IPS DF 4.7 (cell line): ENCODE measurements around the gene BTN2A1.
"Not testable (repeated sequence)": the region's sequence is repeated elsewhere in the genome, so short reads cannot be mapped to it uniquely, and the experiment has no call there.

ENCODE experiments used
- DNase-seq: peaks from one replicate; pipeline ENCODE4 v3.0.0-alpha.2; 2013; ENCODE audit warnings: low spot score; ENCODE audit errors: extremely low read depth

The BTN2A1 gene

DNA sequence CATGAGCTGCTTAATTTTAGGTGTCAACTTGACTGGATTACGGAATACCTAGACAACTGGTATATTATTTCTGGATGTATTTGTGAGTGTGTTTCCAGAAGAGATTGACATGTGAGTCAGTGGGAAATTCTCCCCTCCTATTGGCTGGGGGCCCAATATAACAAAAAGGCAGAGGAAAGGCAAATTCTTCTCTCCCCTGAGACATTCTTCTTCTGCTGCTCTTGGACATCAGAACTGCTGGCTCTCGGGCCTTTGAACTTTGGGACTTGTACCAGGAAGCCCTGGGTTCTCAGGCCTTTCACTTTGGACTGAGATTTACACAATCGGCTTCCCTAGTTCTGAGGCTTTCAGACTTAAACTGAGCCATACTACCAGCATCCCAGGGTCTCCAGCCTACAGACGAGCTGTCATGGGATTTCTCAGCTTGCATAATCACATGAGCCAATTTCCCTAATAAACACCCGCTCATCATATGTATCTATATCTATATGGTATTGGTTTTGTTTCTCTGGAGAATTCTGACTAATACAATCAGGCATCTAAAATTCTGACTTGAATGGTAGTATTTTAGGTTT lies 25.0 kb upstream of the BTN2A1 start:
- DNase-seq = no peak

DNA sequence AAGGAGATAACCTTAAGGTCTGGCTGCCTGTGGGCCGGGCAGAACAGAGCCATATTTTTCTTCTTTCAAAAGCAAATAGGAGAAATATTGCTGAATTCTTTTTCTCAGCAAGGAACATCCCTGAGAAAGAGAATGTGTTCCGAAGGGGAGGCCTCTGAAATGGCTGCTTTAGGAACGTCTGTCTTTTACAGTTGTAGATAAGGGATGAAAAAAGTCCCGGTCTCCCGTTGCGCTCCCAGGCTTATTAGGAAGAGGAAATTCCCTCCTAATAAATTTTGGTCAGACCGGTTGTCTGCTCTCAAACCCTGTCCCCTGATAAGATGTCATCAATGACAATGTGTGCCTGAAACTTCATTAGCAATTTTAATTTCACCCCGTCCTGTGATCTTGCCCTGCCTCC lies 24.1 kb upstream of the BTN2A1 start:
- DNase-seq = not testable (repeated sequence)

DNA sequence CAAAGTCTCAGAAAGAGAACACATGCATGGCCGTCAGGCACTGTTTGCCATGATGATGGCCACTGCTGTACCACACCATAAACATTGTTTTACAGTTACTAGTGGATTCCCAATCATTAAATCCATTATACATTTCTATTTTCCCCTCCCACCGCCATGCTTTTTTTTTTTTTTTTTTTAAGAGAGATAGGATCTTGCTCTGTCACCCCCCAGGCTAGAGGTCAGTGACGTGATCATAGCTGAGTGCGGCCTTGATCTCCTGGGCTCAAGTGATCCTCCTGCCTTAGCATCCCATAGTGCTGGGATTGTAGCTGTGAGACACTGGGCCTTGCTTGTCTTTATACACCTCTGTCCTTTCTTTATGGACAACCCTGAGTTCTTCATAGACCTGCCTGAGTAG lies 21.7 kb upstream of the BTN2A1 start:
- DNase-seq = no peak

DNA sequence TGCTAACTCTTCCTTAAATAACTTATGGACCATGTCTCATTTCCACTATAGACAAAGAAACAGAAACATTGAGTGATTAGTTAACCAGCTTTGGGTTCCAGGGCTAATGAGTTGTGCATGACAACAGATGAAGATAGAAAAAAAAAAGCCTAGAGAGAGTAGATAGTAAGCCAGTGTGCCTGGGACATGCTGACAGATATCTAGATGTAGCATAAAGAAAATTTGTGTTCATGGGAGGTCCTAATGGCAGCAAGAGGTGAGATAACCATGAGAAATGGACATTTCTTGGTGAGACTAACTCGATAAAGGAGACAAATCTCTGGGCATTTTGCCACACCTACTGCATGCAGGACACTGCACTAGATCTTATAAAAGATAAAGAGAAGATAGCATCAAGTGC lies 20.2 kb upstream of the BTN2A1 start:
- DNase-seq = no peak

DNA sequence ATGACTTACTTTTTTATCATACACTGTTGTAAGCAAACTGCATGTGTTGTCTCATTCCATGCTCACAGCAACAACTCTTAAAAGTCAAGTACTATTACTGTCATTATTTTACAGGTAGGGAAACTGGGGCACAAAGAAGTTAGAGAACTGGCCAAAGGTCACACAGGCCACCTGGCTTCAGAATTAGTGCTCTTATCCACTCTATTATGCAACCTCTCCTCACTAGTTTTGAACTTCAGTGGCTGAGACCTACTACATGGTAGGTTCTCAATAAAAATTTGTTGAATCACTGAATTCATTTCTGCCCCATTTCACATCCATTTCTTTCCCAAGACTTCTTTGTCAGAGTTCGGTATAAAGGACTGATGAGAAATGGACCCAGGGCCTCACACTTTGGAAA lies 19.8 kb upstream of the BTN2A1 start:
- DNase-seq = no peak

DNA sequence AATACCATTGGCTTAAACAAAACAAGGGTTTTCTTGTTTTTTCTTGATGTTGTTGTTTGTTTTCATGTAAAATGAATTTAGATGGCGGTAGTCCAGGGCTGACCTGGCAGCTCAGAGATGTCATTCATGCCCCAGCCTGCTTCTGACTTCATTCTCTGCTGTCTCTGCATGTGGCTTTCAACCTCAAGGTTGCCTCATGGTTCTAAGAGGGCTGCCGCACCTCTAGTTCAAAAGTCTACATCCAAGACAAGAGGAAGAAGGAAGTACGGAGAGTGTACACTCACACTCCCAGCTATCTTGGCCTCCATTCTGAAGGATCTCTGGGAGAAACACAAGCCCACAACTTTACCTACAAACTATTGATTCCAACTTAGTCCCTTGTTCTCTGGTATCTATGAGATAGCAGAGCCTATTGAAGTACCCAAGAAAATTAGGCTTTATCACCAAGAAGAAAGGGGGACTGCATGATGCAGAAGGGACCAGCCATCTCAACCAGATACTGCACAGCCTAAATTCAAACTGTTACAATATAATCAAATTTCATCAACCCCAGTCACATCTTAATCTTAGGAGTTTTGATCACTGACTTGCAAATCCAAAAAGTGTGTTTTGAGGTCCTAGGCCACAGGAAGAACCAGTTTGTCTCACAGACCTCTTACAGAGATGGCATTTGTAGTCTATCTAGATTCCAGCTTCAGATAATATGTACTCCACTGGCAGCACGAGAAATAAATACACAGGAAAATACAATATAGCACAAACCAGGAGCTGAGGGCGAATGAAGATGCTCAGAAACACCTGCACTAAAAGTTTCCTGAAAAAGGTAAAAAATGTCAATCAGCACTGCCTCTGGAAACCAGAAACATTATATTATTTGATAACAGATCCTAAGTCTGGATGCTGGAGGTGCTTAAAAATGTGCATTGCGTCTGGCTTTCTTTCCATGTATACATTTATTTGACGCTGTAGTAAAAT lies 18.3 kb upstream of the BTN2A1 start:
- no peak for DNase-seq

DNA sequence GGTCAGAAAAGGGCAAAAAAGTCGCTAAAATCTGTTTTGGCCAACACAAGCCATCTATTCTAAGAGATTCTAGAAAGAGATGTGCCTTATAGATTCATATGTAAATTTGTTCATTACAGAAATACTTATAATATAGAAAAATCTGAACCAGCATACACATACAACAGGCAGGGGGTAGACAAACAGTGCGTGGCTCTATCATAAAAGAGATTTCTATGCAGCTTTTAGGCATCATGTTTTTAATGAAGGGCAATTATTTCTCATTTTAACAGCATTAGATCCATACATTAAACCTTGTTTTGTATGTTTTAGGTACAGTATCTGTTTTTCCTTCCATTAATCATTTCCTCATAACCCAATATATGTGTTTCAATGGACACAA lies 16.8 kb upstream of the BTN2A1 start:
- DNase-seq = no peak

DNA sequence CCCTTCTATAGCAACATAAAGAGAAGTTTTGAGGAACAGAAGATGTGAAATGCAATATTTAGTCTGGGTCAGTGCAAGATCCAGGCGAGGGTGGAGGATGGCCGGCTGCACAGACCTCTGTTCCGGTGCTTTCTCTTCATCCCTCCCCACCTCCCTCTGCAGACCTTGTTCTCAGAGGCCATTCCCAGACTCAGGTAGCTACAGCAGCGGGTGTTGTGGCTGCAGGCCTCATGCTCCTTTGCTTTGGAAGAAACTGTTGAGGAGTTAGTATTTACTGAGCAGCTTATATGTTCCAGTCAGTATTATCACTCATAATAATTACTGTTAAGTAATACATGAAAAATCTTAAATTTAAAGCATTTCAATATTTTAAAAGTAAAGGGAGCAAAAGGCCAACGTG lies 15.8 kb upstream of the BTN2A1 start:
- DNase-seq = no peak

DNA sequence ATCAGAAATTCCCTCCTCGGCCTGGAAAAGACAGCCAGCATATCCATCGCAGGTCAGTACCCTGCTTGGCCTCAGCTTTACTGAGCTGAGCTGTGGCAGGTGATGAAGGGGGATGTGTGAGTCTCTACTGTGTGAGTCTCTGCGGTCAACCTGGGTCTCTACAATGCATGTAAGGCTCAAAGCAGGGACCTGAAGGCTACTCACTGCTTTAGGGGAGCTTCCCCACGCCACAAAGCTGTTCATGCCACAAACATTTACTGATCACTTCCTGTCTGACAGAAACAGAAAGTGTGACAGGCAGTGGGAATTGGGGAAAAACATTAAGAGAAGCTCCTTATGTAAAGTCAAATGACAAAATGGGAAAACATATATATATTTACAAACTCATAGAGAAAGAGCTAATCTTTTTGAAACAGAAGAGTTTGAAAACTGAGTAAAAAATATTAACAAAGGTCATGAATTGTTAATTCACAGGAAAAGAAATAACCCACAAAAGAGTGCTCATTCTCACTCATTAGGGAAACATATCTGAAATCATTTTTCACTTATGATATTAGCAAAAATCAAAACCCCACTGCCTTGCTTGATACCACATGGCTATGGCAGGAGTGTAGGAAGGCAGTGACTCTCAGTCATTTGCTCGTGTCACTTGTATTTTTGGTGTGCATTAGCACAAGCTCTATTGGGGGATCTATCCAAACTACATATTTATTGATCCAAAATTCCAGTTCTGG lies 11.7 kb upstream of the BTN2A1 start:
- DNase-seq = no peak

DNA sequence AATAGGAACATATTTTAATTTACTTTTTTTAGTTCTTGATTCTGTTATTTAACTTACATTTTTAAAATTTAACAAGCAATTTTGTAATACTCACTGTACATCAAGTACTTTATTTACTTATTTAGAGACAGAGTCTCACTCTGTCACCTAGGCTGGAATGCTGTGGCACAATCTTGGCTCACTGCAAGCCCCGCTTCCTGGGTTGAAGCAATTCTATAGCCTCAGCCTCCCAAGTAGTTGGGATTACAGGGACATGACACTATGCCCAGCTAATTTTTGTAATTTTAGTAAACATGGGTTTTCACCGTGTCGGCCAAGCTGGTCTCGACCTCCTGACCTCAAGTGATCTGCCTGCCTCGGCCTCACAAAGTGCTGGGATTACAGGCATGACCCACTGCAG lies 10.5 kb upstream of the BTN2A1 start:
- no peak for DNase-seq

DNA sequence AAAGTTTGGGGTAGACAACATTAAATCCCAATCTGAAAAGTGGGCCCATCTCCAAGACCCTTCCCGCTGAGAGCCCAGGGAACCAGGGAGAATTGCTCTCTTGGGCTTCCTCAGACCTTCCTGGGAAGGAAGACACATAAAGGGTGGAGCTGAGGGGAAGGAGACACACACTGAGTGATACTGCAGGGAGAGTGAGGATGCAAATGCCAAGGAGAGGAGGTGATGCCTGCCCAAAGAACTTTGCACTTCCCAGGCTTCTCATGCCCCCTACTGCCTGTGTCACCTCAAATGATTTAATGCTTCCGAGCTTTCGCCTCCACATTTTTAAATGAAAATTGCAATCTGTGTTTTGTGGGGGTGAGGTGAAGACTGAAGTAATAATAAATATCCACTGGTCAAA lies 7.5 kb upstream of the BTN2A1 start:
- no peak for DNase-seq

DNA sequence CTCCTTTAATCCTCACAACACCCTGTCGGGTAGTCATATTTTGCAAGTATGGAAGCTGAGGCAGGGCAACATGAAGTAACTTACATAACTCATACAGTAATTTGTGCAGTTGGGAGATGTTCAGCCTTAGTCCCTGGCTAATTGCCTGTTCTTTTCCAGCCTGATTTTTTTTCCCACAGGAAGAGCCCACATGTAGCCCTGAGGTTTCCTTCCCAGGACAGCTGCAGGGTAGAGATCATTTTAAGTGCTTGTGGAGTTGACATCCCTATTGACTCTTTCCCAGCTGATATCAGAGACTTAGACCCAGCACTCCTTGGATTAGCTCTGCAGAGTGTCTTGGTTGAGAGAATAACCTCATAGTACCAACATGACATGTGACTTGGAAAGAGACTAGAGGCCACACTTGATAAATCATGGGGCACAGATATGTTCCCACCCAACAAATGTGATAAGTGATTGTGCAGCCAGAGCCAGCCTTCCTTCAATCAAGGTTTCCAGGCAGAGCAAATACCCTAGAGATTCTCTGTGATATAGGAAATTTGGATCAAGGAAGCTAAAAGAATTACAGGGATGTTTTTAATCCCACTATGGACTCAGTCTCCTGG lies 5.0 kb upstream of the BTN2A1 start:
- DNase-seq = no peak

DNA sequence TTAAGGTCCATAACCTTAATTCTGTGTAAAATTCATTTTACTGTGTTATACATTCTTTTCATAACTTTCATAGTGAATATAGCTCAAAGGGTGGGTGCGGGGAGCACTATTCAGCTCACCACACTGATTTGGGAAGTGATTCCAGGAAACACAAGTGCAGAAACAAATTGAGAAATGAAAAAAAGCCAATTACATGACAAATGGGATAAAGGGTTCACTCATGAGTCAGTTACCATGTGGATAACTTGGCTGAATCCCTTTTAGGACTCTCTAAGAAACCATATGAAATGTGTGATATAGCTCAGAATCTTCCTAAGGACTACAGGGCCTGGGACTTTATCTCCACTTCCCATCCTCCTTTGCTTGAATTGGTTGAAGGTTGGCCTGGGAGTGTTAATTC lies 3.1 kb upstream of the BTN2A1 start:
- DNase-seq = no peak

DNA sequence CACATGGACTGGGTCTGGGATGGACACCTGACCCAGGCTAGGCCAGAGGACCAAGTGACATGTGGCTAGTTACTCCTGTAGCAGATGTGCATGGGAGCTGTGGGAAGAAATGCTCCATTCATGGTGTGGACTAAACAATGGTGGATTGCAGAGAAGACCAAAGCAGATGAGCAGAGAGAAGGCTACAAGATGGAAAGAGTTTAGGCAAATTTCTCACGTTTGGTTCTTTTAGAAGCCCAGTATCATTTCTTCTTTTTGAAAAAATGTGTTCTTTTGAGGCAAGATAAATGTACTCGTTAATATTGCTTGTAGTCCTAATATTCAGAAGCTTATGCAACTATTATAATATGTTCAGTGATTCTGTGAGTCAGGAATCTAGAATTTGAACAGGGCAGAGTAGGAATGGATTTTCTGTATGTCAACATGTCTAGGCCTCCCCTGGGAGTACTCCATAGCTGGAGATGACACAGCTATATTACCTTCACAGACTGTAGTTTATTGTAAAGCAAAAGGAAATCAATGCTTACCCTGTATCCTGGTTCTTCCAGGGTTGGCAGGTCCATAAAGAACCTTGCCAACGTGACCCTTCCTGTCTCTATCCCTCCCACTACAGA lies 2.3 kb upstream of the BTN2A1 start:
- DNase-seq = no peak

DNA sequence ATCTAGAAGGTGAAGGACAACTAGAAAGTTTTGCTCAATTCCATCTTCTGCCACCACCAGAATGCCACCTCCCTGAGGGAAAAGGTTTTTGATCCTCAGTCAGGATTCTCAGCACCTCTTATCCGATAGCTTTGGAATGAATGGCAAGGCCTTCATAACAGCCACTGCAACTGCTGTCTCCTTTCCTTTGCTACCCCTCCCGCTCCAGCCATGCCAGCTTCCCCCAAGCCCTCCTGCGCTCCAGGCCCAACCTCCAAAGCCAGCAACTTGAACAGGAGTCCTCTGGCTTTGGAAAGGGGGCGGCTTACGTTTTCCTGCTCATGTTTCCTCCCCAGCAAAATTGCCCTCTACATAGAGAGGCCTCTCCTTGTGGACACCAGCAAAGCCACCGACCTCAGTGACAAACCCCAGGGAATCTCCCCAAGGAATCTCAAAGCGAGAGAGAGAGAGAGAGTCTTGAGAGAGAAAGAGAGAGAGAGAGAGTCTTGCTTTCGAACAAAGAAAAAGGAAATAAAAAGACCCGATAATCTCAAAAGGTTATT lies 420 bp upstream of the BTN2A1 start:
- DNase-seq = no peak

DNA sequence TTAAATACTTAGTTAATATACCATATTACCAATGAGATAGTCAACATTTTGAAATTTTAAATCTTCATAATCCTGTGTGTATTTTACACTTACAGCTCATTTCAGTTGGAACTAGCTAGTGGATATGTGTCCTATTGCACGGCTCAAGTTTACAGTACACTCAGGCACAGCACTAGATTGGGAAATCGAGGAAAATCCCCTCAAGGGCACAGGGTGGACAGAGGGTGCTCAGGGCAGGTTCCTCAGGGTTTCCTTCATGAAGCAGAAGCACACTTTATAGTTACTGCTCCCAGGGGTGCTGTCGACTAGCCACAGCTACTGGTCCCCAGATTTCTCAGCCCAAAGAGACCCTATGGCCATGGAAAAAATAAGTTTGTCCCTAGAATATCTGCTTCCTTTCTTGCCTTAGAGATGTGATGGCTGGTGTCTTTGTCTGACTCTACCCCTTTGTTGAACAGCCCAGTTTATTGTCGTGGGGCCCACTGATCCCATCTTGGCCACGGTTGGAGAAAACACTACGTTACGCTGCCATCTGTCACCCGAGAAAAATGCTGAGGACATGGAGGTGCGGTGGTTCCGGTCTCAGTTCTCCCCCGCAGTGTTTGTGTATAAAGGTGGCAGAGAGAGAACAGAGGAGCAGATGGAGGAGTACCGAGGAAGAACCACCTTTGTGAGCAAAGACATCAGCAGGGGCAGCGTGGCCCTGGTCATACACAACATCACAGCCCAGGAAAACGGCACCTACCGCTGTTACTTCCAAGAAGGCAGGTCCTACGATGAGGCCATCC lies 1.5 kb downstream of the BTN2A1 start:
- DNase-seq = no peak

DNA sequence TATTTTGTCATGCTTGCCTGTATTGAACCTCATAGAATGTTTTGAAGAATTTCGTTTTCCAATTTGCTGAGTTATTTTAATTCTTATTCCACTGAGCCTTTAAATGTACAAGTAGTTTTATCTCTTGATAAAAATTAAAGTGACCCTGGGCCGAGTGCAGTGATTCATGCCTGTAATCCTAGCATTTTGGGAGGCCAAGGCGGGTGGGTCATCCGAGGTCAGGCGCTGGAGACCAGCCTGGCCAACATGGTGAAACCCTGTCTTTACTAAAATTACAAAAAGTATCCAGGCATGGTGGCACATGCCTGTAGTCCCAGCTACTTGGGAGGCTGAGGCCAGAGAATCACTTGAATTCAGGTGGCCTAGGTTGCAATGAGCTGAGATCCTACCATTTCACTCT lies 3.6 kb downstream of the BTN2A1 start:
- DNase-seq = not testable (repeated sequence)

DNA sequence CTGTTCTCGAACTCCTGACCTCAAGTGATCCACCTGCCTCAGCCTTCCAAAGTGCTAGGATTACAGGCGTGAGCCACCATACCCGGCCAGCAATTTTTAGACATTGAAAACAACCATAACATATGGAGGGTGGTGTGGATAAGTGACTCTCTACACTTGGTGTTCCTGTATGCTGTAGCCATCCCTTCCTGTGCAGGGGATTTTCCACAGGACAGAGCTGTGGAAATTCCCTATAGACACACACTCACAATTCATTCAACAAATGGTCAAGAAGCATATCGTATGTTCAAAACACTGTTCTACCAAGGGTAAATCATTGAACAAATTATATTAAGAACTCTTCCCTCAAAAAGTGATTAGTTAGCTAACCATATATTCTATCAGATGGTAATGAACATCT lies 6.3 kb downstream of the BTN2A1 start:
- no peak for DNase-seq

DNA sequence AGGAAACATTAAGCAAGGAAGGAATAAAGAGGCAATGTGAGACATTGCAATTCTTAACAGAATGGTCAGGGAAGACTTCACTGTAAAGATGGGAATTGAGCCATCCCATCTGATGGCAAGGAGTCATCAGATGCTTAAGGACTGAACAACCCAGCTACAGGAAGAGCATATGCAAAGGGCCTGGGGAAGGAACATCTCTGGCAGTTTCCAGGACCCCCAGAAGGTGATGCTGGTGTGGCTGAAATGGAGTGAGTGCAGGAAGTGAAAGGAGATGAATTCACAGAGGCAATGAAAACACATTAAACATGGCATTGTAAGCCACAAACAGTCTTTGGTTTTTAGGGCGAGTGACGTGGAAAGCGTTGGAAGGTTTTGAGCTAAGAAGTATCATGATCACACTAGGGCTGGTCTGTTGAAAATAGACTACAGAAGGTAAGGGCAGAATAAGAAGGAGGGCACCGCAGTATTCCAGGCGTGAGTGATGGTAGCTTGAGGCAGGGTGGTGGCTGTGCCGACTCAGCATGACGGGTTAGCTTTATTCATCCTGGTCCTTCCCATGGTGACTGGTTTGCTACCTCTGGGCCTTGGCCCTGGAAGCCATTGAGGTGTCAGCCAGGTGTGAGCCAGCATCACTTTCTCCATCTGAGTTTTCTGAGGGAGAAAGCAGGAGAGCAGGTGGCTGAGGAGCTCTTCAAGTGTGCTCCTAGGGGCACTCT lies 6.8 kb downstream of the BTN2A1 start:
- no peak for DNase-seq

DNA sequence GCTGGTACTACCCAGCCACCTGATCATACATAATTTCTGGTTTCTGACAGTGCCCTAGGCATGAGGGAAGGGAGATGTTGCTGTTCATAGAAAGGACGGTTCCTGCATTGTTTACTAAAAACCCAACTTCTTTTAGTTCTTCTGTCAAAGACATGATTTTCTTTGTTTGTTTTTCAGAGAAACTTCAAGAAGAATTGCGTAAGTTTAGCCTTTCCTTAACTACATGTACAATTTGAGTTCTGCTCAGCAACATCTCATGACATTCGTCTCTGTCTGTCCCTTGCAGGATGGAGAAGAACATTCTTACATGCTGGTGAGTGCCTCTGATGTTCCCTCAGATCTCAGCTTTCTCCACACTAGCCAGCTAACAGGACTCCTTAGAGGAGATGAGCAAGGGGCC lies 8.0 kb downstream of the BTN2A1 start:
- no peak for DNase-seq
